Measurements from ENCODE around the gene KCTD21. TPM values are rescaled to one million over a fixed set of nuclear protein-coding genes. Genes with fewer than 3 reads are reported as not detected.

Gene KCTD21
- total RNA-seq, 3 donors from 2014 or later, result 7.5 to 11.1 (median 8.1) TPM

DNA sequence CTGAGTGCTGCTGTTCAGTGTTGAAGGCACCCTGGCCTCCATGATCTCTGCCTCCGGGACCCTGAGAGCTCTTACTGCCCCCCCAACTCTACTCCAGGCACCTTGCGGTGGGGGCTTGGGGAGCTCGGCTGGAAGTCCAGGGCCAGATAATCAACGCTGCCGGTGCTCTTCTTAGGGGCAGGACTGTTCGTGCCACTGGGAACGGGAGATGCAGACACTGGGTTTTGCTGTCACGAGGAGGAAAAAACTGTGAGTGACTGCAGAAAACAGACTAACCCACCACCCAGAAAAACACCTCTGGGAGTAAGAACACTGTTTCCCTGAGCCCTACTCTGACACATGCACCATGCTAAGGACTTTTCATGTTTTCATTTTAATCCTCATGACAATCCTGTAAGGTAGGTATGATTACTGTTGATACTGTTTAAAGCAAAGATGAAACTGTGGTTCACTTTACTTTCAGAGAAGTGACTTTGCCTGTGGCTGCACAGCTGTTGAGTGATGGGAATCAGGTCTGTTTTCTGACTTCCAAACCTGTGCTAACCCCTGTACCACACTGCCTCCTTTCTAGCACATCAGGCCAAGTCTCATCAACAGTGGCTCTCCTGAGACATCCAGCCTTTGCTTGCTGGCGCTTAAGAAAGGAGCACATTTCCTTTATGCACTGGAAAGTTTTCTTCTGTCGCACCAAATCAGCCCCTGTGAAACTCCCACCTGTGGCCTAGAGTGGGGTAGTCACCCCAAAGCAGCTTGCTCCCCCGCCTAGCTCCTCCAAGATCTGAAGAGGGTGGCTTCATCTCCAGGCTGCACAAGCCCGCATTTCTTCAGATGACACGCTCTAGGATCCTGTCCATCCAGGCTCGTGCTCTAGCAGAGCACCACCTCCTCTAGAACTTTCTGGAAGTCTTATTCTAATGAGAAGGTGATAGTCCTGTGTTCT is 32.1 kb upstream of the KCTD21 start:
- Histone ChIP-seq H3K9me3 (no peaks in the 10 kb centered on the region), H3K4me3 (no peak overlapping the region), H3K4me1 (ENCODE audit: low read depth) (no peaks in the 10 kb centered on the region), H3K36me3 (ENCODE audit: low read depth) (no peaks in the 10 kb centered on the region)
- TF ChIP-seq, protein P1, sequence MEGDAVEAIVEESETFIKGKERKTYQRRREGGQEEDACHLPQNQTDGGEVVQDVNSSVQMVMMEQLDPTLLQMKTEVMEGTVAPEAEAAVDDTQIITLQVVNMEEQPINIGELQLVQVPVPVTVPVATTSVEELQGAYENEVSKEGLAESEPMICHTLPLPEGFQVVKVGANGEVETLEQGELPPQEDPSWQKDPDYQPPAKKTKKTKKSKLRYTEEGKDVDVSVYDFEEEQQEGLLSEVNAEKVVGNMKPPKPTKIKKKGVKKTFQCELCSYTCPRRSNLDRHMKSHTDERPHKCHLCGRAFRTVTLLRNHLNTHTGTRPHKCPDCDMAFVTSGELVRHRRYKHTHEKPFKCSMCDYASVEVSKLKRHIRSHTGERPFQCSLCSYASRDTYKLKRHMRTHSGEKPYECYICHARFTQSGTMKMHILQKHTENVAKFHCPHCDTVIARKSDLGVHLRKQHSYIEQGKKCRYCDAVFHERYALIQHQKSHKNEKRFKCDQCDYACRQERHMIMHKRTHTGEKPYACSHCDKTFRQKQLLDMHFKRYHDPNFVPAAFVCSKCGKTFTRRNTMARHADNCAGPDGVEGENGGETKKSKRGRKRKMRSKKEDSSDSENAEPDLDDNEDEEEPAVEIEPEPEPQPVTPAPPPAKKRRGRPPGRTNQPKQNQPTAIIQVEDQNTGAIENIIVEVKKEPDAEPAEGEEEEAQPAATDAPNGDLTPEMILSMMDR (IDR thresholded peaks at IDR 0.05), result no peak
- intact Hi-C loops (cut with DNase I, micrococcal nuclease), result loop anchor here in 1 of 2 donors (10.0 kb wide), 1 partner anchor 344 kb away; no protein-coding TSS in a partner anchor
- ATAC-seq (no peak), DNase-seq (no peak)

DNA sequence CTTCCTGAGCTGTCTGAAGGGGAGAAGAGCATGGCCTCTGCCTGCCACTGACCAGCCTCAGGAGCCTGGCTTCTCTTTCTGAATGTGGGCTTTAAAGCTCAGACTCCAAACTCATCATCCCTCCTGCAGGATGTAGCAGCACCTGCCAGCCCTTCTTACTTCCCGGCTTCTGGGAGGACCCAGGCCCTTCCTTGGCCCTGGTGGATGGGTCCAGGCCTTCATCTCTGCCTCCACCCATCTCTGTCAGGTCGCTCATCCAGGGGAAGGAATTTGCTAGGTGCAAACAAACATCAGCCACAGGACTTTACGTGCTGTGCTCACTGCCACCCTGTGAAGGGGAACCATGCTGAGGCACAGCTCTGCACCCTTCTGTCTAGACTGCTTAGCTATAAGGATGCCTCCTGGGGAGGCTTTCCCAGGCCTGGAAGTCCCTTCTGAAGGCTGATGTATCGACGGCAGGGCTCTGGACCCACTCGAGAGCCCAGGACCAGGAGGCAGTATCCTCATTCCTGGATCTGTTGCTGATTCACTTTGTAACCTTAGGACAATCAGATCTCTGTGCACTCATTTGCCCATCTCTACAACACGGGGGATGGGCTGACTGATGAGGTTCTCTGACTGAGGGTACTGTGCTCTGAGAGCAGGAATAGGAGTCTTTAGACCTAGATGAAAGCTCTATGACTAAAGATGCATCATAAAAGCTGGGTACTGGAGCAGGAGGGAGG is 31.2 kb upstream of the KCTD21 start:
- Histone ChIP-seq H3K36me3 (ENCODE audit: low read depth) (no peaks in the 10 kb centered on the region), H3K9me3 (no peaks in the 10 kb centered on the region), H3K4me3 (no peak overlapping the region), H3K4me1 (ENCODE audit: low read depth) (no peaks in the 10 kb centered on the region)
- no peak for DNase-seq
- TF ChIP-seq, protein P1 (IDR thresholded peaks at IDR 0.05), result no peak
- no peak for ATAC-seq
- intact Hi-C loops (cut with DNase I, micrococcal nuclease), result loop anchor here in 1 of 2 donors (10.0 kb wide), 1 partner anchor 345 kb away; no protein-coding TSS in a partner anchor

DNA sequence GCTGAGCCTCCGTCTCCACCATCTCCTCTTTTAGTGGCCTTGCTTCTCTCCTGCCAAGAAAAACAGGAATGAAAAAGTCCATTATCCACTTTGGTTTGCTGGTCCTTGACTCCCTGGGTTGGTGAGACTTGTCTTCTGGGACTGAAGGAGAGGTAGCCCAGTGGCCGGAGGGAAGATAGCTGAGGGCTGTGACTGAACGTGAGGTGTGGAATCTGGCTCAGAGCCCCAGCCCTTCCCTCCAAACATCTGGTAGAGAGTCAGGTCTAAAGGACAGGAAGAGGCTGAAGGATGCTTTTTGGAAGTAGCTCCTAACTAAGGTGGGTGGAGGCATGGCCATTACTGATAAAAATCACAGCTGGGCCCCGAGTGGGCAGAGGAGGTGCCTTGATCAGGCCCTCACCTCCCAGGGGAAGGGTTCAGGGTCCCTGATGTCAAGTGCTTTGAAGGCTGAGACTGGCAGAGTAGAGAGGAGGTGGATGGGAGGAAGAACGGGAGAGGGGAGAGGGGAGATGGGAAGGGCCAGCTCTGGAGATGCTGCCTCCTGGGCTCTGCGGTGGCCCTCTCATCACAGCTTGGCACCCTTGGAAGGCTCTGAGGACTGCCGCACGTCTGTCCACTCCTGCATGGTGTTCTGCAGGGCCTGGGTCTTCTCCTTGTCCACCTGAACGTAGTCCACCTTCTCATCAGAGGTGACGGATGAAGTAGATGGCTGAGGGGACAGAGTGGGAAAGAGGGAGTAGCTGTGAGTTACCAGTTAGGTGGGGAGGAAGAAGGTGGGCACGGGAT is 30.5 kb upstream of the KCTD21 start:
- Histone ChIP-seq H3K9me3 (no peaks in the 10 kb centered on the region), H3K4me1 (ENCODE audit: low read depth) (no peaks in the 10 kb centered on the region), H3K36me3 (ENCODE audit: low read depth) (no peaks in the 10 kb centered on the region), H3K4me3 (no peak overlapping the region)
- intact Hi-C loops (cut with DNase I, micrococcal nuclease), result no loop called here
- TF ChIP-seq, protein P1 (IDR thresholded peaks at IDR 0.05), result no peak
- ATAC-seq (no peak), DNase-seq (no peak)

DNA sequence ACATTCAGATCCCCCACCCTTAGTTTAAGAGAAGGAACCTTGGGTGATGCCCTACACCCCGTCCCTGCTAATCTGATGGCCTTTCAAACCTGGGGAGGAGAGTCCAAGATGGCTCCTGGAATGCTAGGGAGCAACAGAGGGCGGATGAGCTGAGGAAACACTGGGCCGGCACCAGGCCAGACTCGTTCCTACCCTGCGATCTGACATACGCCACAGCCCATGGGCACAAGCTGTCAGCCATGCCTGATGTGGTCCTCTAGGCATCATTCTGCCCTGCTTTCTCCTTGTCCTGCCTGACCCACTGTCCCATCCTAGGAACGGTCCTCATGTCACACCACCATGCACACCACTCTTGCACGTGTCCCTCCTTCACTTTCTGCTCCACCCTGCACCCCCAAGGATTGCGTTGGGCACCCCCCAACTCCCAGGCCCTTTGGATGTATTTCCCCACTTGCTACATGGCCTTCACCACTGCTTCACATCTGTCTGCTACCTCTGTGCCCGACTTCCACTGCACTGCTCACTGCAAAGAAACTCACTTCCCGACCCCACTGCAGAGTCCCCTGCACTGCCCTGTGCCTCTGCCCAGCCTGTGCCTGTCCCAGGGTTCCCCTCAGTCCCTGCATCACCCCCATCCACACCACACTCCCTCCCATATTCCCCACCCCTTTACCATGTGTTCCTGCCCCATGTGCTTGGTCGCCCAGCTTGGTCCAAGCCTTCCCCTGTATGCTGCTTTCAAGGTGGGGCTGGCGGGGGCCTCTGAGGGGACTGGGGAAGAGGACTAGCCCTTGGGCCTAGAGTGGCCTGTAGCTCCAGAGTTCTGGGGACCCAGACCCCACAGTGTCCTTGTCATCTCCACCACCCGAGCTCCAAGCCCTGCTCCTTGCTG is 29.5 kb upstream of the KCTD21 start:
- H3K36me3 ChIP-seq (ENCODE audit: low read depth), result no peaks in the 10 kb centered on the region
- ATAC-seq, result no peak
- H3K4me1 ChIP-seq (ENCODE audit: low read depth), result no peaks in the 10 kb centered on the region
- no peak for DNase-seq
- no peak overlapping the region for H3K4me3 ChIP-seq
- intact Hi-C loops (cut with DNase I, micrococcal nuclease), result no loop called here
- no peaks in the 10 kb centered on the region for H3K9me3 ChIP-seq
- TF ChIP-seq, protein P1 (IDR thresholded peaks at IDR 0.05), result no peak

Data from mucosa of descending colon (tissue), 3 donors.